ENCODE measurements around the gene EIF4A3.

EIF4A3 gene

GRCh38 chr17:80137131-80137530 lies 9.8 kb downstream of the EIF4A3 start:
- Histone ChIP-seq H3K14ac (ENCODE audit: low read length) (no peak overlapping the region), H3K79me1 (ENCODE audit: low read length) (no peaks in the 10 kb centered on the region), H2BK12ac (ENCODE audit: low read length) (no peak overlapping the region), H2AK5ac (ENCODE audit: low read length) (no peak overlapping the region), H3K23ac (ENCODE audit: low read length) (no peak overlapping the region), H2AFZ (ENCODE audit: insufficient read depth, low read length, poor library complexity) (no peak overlapping the region), H3K4me1 (ENCODE audit: control insufficient read depth in 1 of 2, insufficient read depth in 2 of 2, low read length in 2 of 2) (no peaks in the 10 kb centered on the region), H3K79me2 (ENCODE audit: control insufficient read depth, insufficient read depth, low read length, poor library complexity) (no peaks in the 10 kb centered on the region), H3K27ac (ENCODE audit: low read depth, low read length) (no peak overlapping the region), H4K12ac (ENCODE audit: low read depth, low read length) (no peak overlapping the region), H3K4me3 (ENCODE audit: low read depth, low read length) (no peak overlapping the region), H3K18ac (ENCODE audit: low read length) (no peak overlapping the region), H2BK5ac (ENCODE audit: low read depth, low read length, poor library complexity) (no peak overlapping the region), H3K4me2 (ENCODE audit: low read length) (no peak overlapping the region), H4K91ac (ENCODE audit: low read depth, low read length) (no peak overlapping the region), H3K9me3 (ENCODE audit: insufficient read depth, low read depth, low read length) (no peaks in the 10 kb centered on the region), H3K27me3 (ENCODE audit: insufficient read depth, low read length) (no peaks in the 10 kb centered on the region), H3K4ac (ENCODE audit: low read depth, low read length) (no peak overlapping the region), H4K8ac (ENCODE audit: low read depth, low read length) (no peak overlapping the region), H3K9ac (ENCODE audit: low read length) (no peak overlapping the region), H2BK120ac (ENCODE audit: insufficient read depth, low read length, poor library complexity) (no peak overlapping the region), H3K36me3 (ENCODE audit: control insufficient read depth in 1 of 2, insufficient read depth in 2 of 2, low read length in 2 of 2) (peaks cover 56 to 66% of the 10 kb centered on the region in 2 experiments)
- DNase-seq, result no peak
- no CpG with 5 or more reads among the region's 9 CpGs for WGBS (ENCODE audit: extremely low coverage, insufficient coverage, insufficient read length)

GRCh38 chr17:80133626-80133970 lies 13.3 kb downstream of the EIF4A3 start:
- WGBS (ENCODE audit: extremely low coverage, insufficient coverage, insufficient read length), result no CpG with 5 or more reads among the region's 6 CpGs
- Histone ChIP-seq H4K12ac (ENCODE audit: low read depth, low read length) (no peak overlapping the region), H3K4me3 (ENCODE audit: low read depth, low read length) (no peak overlapping the region), H3K4me1 (ENCODE audit: control insufficient read depth in 1 of 2, insufficient read depth in 2 of 2, low read length in 2 of 2) (peaks cover 0 to 5% of the 10 kb centered on the region in 2 experiments), H2BK5ac (ENCODE audit: low read depth, low read length, poor library complexity) (no peak overlapping the region), H3K4me2 (ENCODE audit: low read length) (no peak overlapping the region), H2AK5ac (ENCODE audit: low read length) (no peak overlapping the region), H3K79me1 (ENCODE audit: low read length) (no peaks in the 10 kb centered on the region), H3K27ac (ENCODE audit: low read depth, low read length) (no peak overlapping the region), H3K9me3 (ENCODE audit: insufficient read depth, low read depth, low read length) (no peaks in the 10 kb centered on the region), H3K18ac (ENCODE audit: low read length) (no peak overlapping the region), H2AFZ (ENCODE audit: insufficient read depth, low read length, poor library complexity) (no peak overlapping the region), H4K91ac (ENCODE audit: low read depth, low read length) (no peak overlapping the region), H4K8ac (ENCODE audit: low read depth, low read length) (no peak overlapping the region), H3K23ac (ENCODE audit: low read length) (no peak overlapping the region), H3K9ac (ENCODE audit: low read length) (no peak overlapping the region), H3K14ac (ENCODE audit: low read length) (no peak overlapping the region), H3K27me3 (ENCODE audit: insufficient read depth, low read length) (no peaks in the 10 kb centered on the region), H3K36me3 (ENCODE audit: control insufficient read depth in 1 of 2, insufficient read depth in 2 of 2, low read length in 2 of 2) (peaks cover 36 to 48% of the 10 kb centered on the region in 2 experiments), H2BK120ac (ENCODE audit: insufficient read depth, low read length, poor library complexity) (no peak overlapping the region), H3K79me2 (ENCODE audit: control insufficient read depth, insufficient read depth, low read length, poor library complexity) (no peaks in the 10 kb centered on the region), H3K4ac (ENCODE audit: low read depth, low read length) (no peak overlapping the region), H2BK12ac (ENCODE audit: low read length) (no peak overlapping the region)
- DNase-seq, result peak in 1 of 2 donors; percentile 26

- H4K12ac ChIP-seq (ENCODE audit: low read depth, low read length), result no peak overlapping the region
- no peak overlapping the region for H2BK12ac ChIP-seq (ENCODE audit: low read length)
- H4K8ac ChIP-seq (ENCODE audit: low read depth, low read length), result no peak overlapping the region
- no peak overlapping the region for H3K18ac ChIP-seq (ENCODE audit: low read length)
- H3K79me2 ChIP-seq (ENCODE audit: control insufficient read depth, insufficient read depth, low read length, poor library complexity), result no peaks in the 10 kb centered on the region
- H2BK120ac ChIP-seq (ENCODE audit: insufficient read depth, low read length, poor library complexity), result no peak overlapping the region
- no peaks in the 10 kb centered on the region for H3K9me3 ChIP-seq (ENCODE audit: insufficient read depth, low read depth, low read length)
- H3K14ac ChIP-seq (ENCODE audit: low read length), result no peak overlapping the region
- no peak overlapping the region for H2BK5ac ChIP-seq (ENCODE audit: low read depth, low read length, poor library complexity)
- peaks cover 0 to 5% of the 10 kb centered on the region in 2 experiments for H3K4me1 ChIP-seq (ENCODE audit: control insufficient read depth in 1 of 2, insufficient read depth in 2 of 2, low read length in 2 of 2)
- no peak overlapping the region for H3K4me3 ChIP-seq (ENCODE audit: low read depth, low read length)
- H3K23ac ChIP-seq (ENCODE audit: low read length), result no peak overlapping the region
- no peak overlapping the region for H3K27ac ChIP-seq (ENCODE audit: low read depth, low read length)
- no peaks in the 10 kb centered on the region for H3K79me1 ChIP-seq (ENCODE audit: low read length)
- no peak overlapping the region for H3K9ac ChIP-seq (ENCODE audit: low read length)
- no peak overlapping the region for H4K91ac ChIP-seq (ENCODE audit: low read depth, low read length)
- WGBS (ENCODE audit: extremely low coverage, insufficient coverage, insufficient read length), result no CpG with 5 or more reads among the region's 5 CpGs
- no peak overlapping the region for H3K4me2 ChIP-seq (ENCODE audit: low read length)
- no peak overlapping the region for H3K4ac ChIP-seq (ENCODE audit: low read depth, low read length)
- peaks cover 31 to 43% of the 10 kb centered on the region in 2 experiments for H3K36me3 ChIP-seq (ENCODE audit: control insufficient read depth in 1 of 2, insufficient read depth in 2 of 2, low read length in 2 of 2)
- peak in 1 of 2 donors; percentile 48 for DNase-seq
- no peak overlapping the region for H2AFZ ChIP-seq (ENCODE audit: insufficient read depth, low read length, poor library complexity)
- H2AK5ac ChIP-seq (ENCODE audit: low read length), result no peak overlapping the region
- no peaks in the 10 kb centered on the region for H3K27me3 ChIP-seq (ENCODE audit: insufficient read depth, low read length)
Observed at GRCh38 chr17:80132906-80133625, 13.9 kb downstream of the EIF4A3 start.

- Histone ChIP-seq H3K36me3 (ENCODE audit: control insufficient read depth in 1 of 2, insufficient read depth in 2 of 2, low read length in 2 of 2) (peaks cover 17 to 25% of the 10 kb centered on the region in 2 experiments), H3K79me2 (ENCODE audit: control insufficient read depth, insufficient read depth, low read length, poor library complexity) (no peaks in the 10 kb centered on the region), H2BK5ac (ENCODE audit: low read depth, low read length, poor library complexity) (no peak overlapping the region), H3K4me1 (ENCODE audit: control insufficient read depth in 1 of 2, insufficient read depth in 2 of 2, low read length in 2 of 2) (peaks cover 0 to 5% of the 10 kb centered on the region in 2 experiments), H2AFZ (ENCODE audit: insufficient read depth, low read length, poor library complexity) (no peak overlapping the region), H3K4me2 (ENCODE audit: low read length) (no peak overlapping the region), H2BK12ac (ENCODE audit: low read length) (no peak overlapping the region), H3K79me1 (ENCODE audit: low read length) (no peaks in the 10 kb centered on the region), H3K23ac (ENCODE audit: low read length) (no peak overlapping the region), H3K27me3 (ENCODE audit: insufficient read depth, low read length) (no peaks in the 10 kb centered on the region), H3K14ac (ENCODE audit: low read length) (no peak overlapping the region), H3K27ac (ENCODE audit: low read depth, low read length) (no peak overlapping the region), H3K9me3 (ENCODE audit: insufficient read depth, low read depth, low read length) (no peaks in the 10 kb centered on the region), H2AK5ac (ENCODE audit: low read length) (no peak overlapping the region), H3K18ac (ENCODE audit: low read length) (no peak overlapping the region), H2BK120ac (ENCODE audit: insufficient read depth, low read length, poor library complexity) (no peak overlapping the region), H3K9ac (ENCODE audit: low read length) (no peak overlapping the region), H4K91ac (ENCODE audit: low read depth, low read length) (no peak overlapping the region), H3K4ac (ENCODE audit: low read depth, low read length) (no peak overlapping the region), H4K8ac (ENCODE audit: low read depth, low read length) (no peak overlapping the region), H3K4me3 (ENCODE audit: low read depth, low read length) (no peak overlapping the region), H4K12ac (ENCODE audit: low read depth, low read length) (no peak overlapping the region)
- DNase-seq, result peak in 1 of 2 donors; percentile 40
- no CpG with 5 or more reads among the region's 3 CpGs for WGBS (ENCODE audit: extremely low coverage, insufficient coverage, insufficient read length)
Observed at GRCh38 chr17:80130992-80131391, 15.9 kb downstream of the EIF4A3 start.

Measured in trophoblast cell (in vitro differentiated cells and primary cell).